ENCODE results near the gene ATG14.

The ATG14 gene

DNA sequence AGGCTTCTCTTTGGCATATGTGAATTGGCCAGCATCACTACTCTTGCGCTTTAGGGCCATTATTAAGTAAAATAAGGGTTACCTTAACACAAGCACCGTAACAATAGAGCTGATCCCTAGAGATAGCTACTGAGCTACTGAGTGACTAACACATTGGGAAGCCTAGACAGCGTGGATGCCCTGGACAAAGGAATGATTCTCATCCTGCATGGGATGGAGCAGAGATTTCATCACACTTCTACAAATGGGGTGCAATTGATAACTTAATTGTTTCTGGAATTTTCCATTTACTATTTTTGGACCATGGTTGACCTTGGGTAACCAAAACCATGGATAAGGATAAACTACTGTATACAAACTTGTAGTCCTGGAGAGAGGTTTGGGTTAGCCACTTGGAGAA is 83.3 kb downstream of the ATG14 start:
- WGBS, 2 experiments = 95% methylated on average over 3 of the region's 3 CpGs

DNA sequence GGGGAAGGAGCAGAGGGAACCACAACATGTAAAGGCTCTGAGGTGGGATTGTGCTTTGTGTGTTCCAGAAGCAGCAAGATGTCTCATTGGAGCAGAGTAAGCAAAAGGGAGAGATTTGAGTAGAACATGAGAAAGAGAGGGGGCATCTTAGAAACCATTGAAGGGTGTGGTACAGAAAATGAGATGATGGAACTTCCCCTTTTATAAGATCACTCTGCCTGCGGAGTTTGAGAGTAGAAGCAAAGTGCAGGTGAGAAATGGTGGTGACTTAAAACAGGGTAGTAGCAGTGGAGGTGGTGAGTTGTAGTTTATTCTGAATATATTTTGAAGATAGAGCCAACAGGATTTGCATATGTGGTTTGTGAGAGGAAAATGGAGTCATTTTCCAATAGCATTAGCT is 84.5 kb downstream of the ATG14 start:
- Histone ChIP-seq H3K4me1 (ENCODE audit: control insufficient read depth, insufficient read depth, low read length) (no peaks in the 10 kb centered on the region), H3K27ac (ENCODE audit: insufficient read depth, low read depth, low read length, poor library complexity, severe bottlenecking) (no peak overlapping the region), H3K27me3 (ENCODE audit: control insufficient read depth, insufficient read depth, low read length, poor library complexity, severe bottlenecking) (no peaks in the 10 kb centered on the region), H3K4me3 (ENCODE audit: insufficient read depth, low read depth, low read length) (no peak overlapping the region), H3K9me3 (ENCODE audit: control insufficient read depth, low read length) (no peaks in the 10 kb centered on the region), H3K36me3 (ENCODE audit: control insufficient read depth, insufficient read depth, low read length) (no peaks in the 10 kb centered on the region)
- WGBS, 2 experiments = 85 to 92% methylated on average over 1 of the region's 1 CpG

More for the DNA sequence above, 83.3 kb downstream of the ATG14 start:
- Histone ChIP-seq H3K27ac (ENCODE audit: insufficient read depth, low read depth, low read length, poor library complexity, severe bottlenecking) (no peak overlapping the region), H3K9me3 (ENCODE audit: control insufficient read depth, low read length) (no peaks in the 10 kb centered on the region), H3K4me1 (ENCODE audit: control insufficient read depth, insufficient read depth, low read length) (no peaks in the 10 kb centered on the region), H3K36me3 (ENCODE audit: control insufficient read depth, insufficient read depth, low read length) (no peaks in the 10 kb centered on the region), H3K4me3 (ENCODE audit: insufficient read depth, low read depth, low read length) (no peak overlapping the region), H3K27me3 (ENCODE audit: control insufficient read depth, insufficient read depth, low read length, poor library complexity, severe bottlenecking) (no peaks in the 10 kb centered on the region)

DNA sequence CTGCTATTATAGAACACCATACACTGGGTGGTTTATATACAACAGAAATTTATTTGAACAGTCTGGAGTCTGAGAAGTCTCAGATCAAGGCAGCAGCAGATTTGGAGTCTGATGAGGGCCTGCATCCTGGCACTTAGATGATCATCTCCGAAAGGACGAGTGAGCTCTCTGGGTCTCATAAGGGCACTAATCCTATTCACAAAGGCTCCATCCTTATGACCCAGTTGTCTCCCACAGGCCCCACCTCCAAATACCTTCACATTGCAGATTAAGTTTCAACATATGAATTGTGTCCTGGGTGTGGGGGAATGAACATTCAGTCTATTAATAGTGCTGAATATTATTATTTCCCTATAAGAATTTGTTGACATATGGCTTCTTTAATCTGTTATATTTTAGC is 86.8 kb downstream of the ATG14 start:
- Histone ChIP-seq H3K27me3 (ENCODE audit: control insufficient read depth, insufficient read depth, low read length, poor library complexity, severe bottlenecking) (no peaks in the 10 kb centered on the region), H3K4me1 (ENCODE audit: control insufficient read depth, insufficient read depth, low read length) (no peaks in the 10 kb centered on the region), H3K9me3 (ENCODE audit: control insufficient read depth, low read length) (no peaks in the 10 kb centered on the region), H3K4me3 (ENCODE audit: insufficient read depth, low read depth, low read length) (no peak overlapping the region), H3K36me3 (ENCODE audit: control insufficient read depth, insufficient read depth, low read length) (no peaks in the 10 kb centered on the region), H3K27ac (ENCODE audit: insufficient read depth, low read depth, low read length, poor library complexity, severe bottlenecking) (no peak overlapping the region)
- 87 to 88% methylated on average over 2 of the region's 2 CpGs for WGBS, 2 experiments

DNA sequence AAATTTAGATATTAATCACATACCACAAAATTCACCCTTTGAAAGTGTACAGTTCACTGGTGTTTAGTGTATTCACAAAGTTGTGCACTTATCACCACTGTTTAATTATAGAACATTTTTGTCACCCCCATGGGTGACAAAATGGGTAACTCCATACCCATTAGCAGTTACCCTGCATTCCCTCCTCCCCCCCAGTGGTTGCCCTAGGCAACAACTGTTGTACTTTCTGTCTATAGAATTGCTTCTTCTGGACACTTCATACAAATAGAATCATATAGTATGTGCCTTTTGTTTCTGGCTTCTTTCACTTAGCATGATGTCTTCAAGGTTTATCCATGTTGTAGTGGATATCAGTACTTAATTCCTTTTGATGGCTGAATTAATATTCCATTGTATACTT is 87.7 kb downstream of the ATG14 start:
- Histone ChIP-seq H3K27ac (ENCODE audit: insufficient read depth, low read depth, low read length, poor library complexity, severe bottlenecking) (no peak overlapping the region), H3K36me3 (ENCODE audit: control insufficient read depth, insufficient read depth, low read length) (no peaks in the 10 kb centered on the region), H3K4me3 (ENCODE audit: insufficient read depth, low read depth, low read length) (no peak overlapping the region), H3K4me1 (ENCODE audit: control insufficient read depth, insufficient read depth, low read length) (no peaks in the 10 kb centered on the region), H3K9me3 (ENCODE audit: control insufficient read depth, low read length) (no peaks in the 10 kb centered on the region), H3K27me3 (ENCODE audit: control insufficient read depth, insufficient read depth, low read length, poor library complexity, severe bottlenecking) (no peaks in the 10 kb centered on the region)

DNA sequence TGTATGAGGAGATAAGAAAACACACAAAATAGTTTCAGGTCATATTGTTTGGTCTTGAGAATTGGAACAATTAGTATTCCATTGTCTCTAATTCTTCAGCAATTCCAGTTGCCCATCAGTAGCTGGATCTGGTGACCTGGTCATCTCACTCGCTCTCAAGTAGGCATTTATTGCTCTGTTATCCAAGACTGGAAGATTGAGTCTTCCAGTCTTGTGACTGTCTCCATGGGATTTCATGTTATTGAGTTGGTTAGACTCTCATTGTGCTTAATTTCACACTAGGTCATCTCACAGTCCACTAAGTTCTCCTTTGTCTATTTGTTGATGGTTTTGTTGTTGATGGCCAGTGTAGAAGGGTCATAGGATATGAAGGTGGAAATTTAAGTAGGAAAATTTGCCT is 92.9 kb downstream of the ATG14 start:
- Histone ChIP-seq H3K27me3 (ENCODE audit: control insufficient read depth, insufficient read depth, low read length, poor library complexity, severe bottlenecking) (no peaks in the 10 kb centered on the region), H3K9me3 (ENCODE audit: control insufficient read depth, low read length) (no peaks in the 10 kb centered on the region), H3K36me3 (ENCODE audit: control insufficient read depth, insufficient read depth, low read length) (no peaks in the 10 kb centered on the region), H3K4me1 (ENCODE audit: control insufficient read depth, insufficient read depth, low read length) (no peaks in the 10 kb centered on the region), H3K4me3 (ENCODE audit: insufficient read depth, low read depth, low read length) (no peak overlapping the region), H3K27ac (ENCODE audit: insufficient read depth, low read depth, low read length, poor library complexity, severe bottlenecking) (no peak overlapping the region)
- WGBS, 2 experiments = 96 to 100% methylated on average over 1 of the region's 1 CpG

DNA sequence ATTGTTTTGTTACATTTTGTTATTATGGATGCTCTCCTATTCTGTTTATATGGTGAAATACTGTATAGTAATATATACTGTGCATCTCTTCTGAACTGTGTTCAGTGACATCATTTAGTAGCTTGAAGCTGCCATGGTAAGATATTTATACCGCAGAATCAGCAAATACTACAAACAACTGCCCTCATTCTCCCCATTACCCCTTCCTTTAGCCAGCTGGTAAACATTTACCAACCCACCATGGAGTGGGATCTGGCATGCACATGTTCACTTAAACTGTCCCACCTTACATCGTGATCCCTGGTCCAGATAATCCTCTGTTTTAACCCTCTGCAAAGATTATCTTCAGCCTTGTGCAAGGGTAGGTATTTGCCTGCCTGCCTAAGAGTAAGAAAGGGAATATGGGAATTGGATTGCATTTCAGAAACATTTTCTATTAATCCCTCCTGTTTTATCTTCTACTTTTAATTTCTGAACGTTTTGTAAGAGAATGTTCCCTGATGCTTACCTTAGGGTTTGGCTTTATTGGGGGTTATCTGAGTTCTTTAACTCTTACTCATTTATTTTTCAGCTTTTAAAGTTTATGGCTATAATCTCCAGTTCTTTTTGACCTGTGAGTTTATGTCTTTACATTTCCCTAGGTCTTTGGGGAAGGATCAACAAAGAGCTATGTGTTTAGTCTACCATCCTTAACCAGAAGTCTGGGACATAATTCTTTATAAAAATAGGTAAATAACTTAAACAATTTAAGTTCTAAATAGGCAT is 93.9 kb downstream of the ATG14 start:
- H3K9me3 ChIP-seq (ENCODE audit: control insufficient read depth, low read length) = no peaks in the 10 kb centered on the region
- H3K4me1 ChIP-seq (ENCODE audit: control insufficient read depth, insufficient read depth, low read length) = no peaks in the 10 kb centered on the region
- WGBS, 2 experiments = 98% methylated on average over 2 of the region's 3 CpGs

DNA sequence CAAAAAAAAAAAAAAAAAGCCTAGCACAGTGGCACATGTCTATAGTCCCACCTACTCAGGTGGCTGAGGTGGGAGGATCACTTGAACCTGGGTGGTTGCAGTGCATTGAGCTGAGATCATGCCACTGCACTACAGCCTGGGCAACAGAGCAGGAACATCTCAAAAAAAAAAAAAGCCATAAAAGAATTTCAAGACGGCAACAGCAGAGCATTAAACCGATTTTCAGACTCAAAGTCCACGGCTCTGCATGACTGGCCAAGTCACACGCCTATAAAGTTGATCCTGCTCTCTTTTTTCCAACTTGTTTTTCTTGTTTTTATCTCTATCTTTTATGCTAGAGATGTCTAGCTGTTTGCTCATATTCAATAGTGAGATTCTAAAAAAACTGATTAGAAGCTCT is 95.1 kb downstream of the ATG14 start:
- Histone ChIP-seq H3K9me3 (ENCODE audit: control insufficient read depth, low read length) (no peaks in the 10 kb centered on the region), H3K36me3 (ENCODE audit: control insufficient read depth, insufficient read depth, low read length) (no peaks in the 10 kb centered on the region), H3K4me3 (ENCODE audit: insufficient read depth, low read depth, low read length) (no peak overlapping the region), H3K4me1 (ENCODE audit: control insufficient read depth, insufficient read depth, low read length) (no peaks in the 10 kb centered on the region), H3K27ac (ENCODE audit: insufficient read depth, low read depth, low read length, poor library complexity, severe bottlenecking) (no peak overlapping the region), H3K27me3 (ENCODE audit: control insufficient read depth, insufficient read depth, low read length, poor library complexity, severe bottlenecking) (no peaks in the 10 kb centered on the region)
- 95 to 99% methylated on average over 4 of the region's 4 CpGs for WGBS, 2 experiments

More for the DNA sequence above, 93.9 kb downstream of the ATG14 start:
- no peaks in the 10 kb centered on the region for H3K27me3 ChIP-seq (ENCODE audit: control insufficient read depth, insufficient read depth, low read length, poor library complexity, severe bottlenecking)
- no peaks in the 10 kb centered on the region for H3K36me3 ChIP-seq (ENCODE audit: control insufficient read depth, insufficient read depth, low read length)
- H3K27ac ChIP-seq (ENCODE audit: insufficient read depth, low read depth, low read length, poor library complexity, severe bottlenecking) = no peak overlapping the region
- H3K4me3 ChIP-seq (ENCODE audit: insufficient read depth, low read depth, low read length) = no peak overlapping the region
